GM23338 (cell line): Measurements from ENCODE around the gene E2F3. TPM values are rescaled to one million over a fixed set of nuclear protein-coding genes. Genes with fewer than 3 reads are reported as not detected.

ENCODE experiments used
- CTCF ChIP-seq, 2 experiments: fragments of 200-600 bp in 1 of 2; sonication (generic) in 1 of 2; conservative IDR thresholded peaks; 2 replicates each; pipeline versions ENCODE4 v1.5.1 to v1.6.1; 2016 to 2017; ENCODE audit warnings: antibody characterized with exemption in 2 of 2, low read depth in 2 of 2, mild to moderate bottlenecking in 2 of 2, moderate library complexity in 1 of 2
- EZH2phosphoT487 ChIP-seq: fragments of 200-600 bp; sonication (generic); IDR thresholded peaks from one replicate; pipeline ENCODE4 v1.8.1; 2018; ENCODE audit warnings: antibody characterized with exemption; ENCODE audit not compliant: unreplicated experiment
- JUNB ChIP-seq: IDR thresholded peaks from one replicate; pipeline ENCODE4 v1.6.1; 2016; ENCODE audit warnings: antibody characterized with exemption; ENCODE audit not compliant: unreplicated experiment
- NANOG ChIP-seq: IDR thresholded peaks from 2 replicates; pipeline ENCODE4 v1.6.1; 2016; ENCODE audit warnings: antibody characterized with exemption, borderline replicate concordance
- POLR2AphosphoS5 ChIP-seq: IDR thresholded peaks from 2 replicates; pipeline ENCODE4 v1.6.1; 2016; ENCODE audit warnings: antibody characterized with exemption, low read depth
- REST ChIP-seq: IDR thresholded peaks from one replicate; pipeline ENCODE4 v1.6.1; 2018; ENCODE audit warnings: antibody characterized with exemption; ENCODE audit not compliant: unreplicated experiment
- STAT1 ChIP-seq: IDR thresholded peaks from one replicate; pipeline ENCODE4 v1.6.1; 2016; ENCODE audit warnings: antibody characterized with exemption; ENCODE audit not compliant: unreplicated experiment
- ZNF114 ChIP-seq: fragments of 250-450 bp; sonication (Bioruptor Pico); IDR thresholded peaks from 2 replicates; pipeline ENCODE4 v1.5.0; 2020; ENCODE audit warnings: mild to moderate bottlenecking, moderate library complexity
- ZNF462 ChIP-seq: fragments of 250-450 bp; sonication (Bioruptor Pico); IDR thresholded peaks from 2 replicates; pipeline ENCODE4 v1.5.0; 2020; ENCODE audit warnings: mild to moderate bottlenecking, moderate library complexity
- polyA plus RNA-seq: library from polyadenylated mRNA; unstranded; fragments of >200 nt; fragmentation: Nextera tagmentation; extraction: Ambion mirVana; gene quantifications from 2 replicates; pipeline ENCODE4 v1.2.1, GENCODE V29; 2016
- total RNA-seq: library from RNA; depleted of rRNA; stranded (reverse); fragments of >200 nt; shearing (Covaris generic); gene quantifications from 2 replicates; pipeline ENCODE4 v1.2.3, GENCODE V29; 2014

The E2F3 gene
- total and polyA plus RNA-seq, 2 experiments from 2014 or later, result 27.2 to 33.5 TPM

GRCh38 chr6:20532881-20533280 is 131.2 kb downstream of the E2F3 start (continued):
- no peak for TF ChIP-seq ZNF462 (CRISPR knock-in tag)
- no peak for TF ChIP-seq EZH2phosphoT487
- TF ChIP-seq JUNB, result no peak
- TF ChIP-seq ZNF114 (CRISPR knock-in tag), result no peak
- TF ChIP-seq REST, result no peak
- TF ChIP-seq POLR2AphosphoS5, result no peak
- TF ChIP-seq STAT1, result no peak
- no peak for TF ChIP-seq NANOG
- no peak for TF ChIP-seq CTCF (conservative IDR thresholded peaks at IDR 0.05; ENCODE audit: low read depth in 2 of 2)
